ENCODE results near the gene FOLH1. TPM values are rescaled to one million over a fixed set of nuclear protein-coding genes. Genes with fewer than 3 reads are reported as not detected.
"Not testable (repeated sequence)": the region's sequence is repeated elsewhere in the genome, so short reads cannot be mapped to it uniquely, and the experiment has no call there.

FOLH1 gene
- polyA plus RNA-seq, 3 donors, result 11.9 to 16.6 (median 16.2) TPM

DNA sequence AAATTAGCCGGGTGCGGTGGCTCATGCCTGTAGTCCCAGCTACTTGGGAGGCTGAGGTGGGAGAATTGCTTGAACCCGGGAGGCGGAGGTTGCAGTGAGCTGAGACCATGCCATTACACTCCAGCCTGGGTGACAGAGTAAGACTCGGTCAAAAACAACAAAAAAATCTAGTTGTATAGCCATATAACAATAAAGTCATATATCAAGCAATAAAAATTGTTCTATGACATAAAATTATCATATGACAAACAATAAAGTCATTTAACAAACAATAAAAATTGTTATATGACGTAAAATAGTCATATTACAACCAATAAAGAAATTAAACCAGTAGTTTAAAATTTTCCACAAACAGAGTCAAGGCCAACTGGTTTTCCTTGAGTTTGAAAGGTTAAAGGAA lies 12.4 kb downstream of the FOLH1 start:
- not testable (repeated sequence) for DNase-seq (ENCODE audit: extremely low read depth in 1 of 11, low read depth in 9 of 11, low spot score in 4 of 11)

DNA sequence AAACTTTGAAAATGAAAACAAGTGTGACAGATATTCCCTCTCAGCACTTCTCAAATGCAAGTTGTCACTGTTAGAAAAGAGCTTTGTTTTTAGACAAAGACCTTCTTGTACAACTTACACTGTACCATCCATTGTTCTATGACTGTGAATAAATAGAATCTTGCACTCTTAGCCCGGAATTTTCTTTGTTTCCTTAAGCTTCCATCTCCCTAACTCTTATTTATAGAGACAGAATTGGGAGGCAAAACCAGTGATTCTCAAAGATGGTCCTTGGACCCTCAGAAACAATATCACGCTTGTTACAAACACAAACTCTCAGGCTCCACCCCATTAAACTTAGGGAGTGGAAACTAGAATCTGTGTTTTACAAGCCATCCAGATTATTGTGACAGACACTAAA lies 18.1 kb downstream of the FOLH1 start:
- not testable (repeated sequence) for DNase-seq (ENCODE audit: extremely low read depth in 1 of 11, low read depth in 9 of 11, low spot score in 4 of 11)

DNA sequence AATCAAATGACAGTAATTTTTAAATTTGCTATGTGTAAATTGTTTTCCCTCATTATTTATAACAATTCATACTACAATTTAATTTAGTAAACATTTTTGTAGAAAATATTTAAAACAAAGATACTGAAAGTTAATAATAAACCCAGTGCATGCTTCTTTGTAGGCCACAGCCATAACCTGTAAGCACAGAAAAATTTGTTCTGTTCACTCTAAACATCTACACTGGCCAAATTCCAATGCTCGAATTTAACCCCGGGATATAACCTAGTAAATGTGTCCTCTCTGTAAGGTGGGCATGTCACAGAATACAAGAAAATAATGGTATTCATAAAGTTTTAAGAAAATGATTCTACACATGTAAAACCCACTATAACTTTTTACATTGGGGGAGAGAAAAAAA lies 22.2 kb downstream of the FOLH1 start:
- not testable (repeated sequence) for DNase-seq (ENCODE audit: extremely low read depth in 1 of 11, low read depth in 9 of 11, low spot score in 4 of 11)

DNA sequence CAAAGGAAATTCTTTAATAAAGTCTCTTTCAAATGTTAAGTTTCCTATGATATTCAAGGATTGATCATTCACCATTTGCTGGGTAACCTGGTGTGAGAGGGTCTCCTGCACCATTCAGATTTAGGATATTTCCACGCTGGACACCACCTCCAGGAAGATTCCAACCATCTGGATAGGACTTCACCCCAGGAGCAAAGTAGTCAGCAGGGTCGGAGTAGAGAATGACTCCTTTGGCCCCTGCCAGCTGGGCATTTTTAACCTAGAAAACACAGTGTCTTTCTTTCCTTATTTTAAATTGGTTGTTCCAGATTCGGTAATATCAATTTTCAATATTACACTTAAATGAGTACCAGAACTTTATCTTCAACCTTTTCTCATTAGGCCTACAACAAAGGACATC lies 22.8 kb downstream of the FOLH1 start:
- DNase-seq (ENCODE audit: extremely low read depth in 1 of 11, low read depth in 9 of 11, low spot score in 4 of 11), result not testable (repeated sequence)

DNA sequence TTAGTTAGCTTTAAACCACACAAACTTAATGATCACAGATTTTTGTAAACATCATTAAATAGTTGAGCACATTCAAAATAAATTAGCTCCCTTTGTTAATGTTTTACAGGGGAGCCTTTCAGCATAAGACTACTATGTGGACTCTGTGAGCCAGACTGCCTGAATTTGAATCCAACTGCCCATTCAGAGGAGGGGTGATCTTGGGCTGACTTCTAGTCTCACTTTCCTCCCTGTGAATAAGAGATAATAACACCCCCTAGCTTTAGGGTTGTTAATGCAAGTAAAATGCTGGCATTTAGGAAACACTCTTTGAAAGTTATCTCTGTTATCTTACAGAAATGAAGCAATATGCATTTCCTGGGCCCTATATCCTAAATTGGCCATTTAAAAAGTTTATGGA lies 23.6 kb downstream of the FOLH1 start:
- DNase-seq (ENCODE audit: extremely low read depth in 1 of 11, low read depth in 9 of 11, low spot score in 4 of 11), result not testable (repeated sequence)

DNA sequence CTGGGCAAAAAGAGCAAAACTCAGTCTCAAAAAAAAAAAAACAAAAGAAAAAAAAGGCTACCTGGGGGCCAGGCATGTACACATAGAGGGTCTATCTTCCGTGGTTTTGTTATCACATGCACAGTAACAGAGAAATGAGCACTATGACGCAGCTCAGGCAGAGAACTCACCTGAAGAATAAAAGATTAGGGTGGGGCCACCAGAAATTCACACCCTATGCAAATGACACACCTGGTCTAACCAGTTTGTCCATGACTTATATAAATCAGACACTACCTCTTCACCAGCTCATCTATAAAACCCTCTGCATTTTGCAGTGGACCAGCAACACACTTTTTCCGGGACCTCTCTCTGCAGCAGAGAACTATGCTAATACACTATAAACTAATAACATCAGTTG lies 30.5 kb downstream of the FOLH1 start:
- not testable (repeated sequence) for DNase-seq (ENCODE audit: extremely low read depth in 1 of 11, low read depth in 9 of 11, low spot score in 4 of 11)

DNA sequence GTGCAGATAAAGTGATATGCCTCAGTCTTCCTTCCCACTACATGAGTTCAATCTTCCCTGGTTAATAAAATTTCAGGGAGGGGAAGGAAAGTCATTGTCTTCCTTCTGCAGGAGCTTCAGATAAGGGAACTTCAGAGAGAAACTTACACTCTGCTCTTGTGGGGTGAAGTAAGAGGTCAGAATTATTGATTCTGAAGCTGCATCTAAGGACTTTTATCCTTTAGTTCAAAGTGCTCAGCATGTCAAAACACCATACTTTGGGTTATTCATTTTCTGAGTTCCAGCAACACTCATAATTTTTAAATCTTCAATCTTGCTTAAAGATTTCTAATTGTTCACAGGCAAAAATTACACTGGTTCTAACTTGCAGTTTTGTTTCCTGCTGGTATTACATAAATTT lies 33.0 kb downstream of the FOLH1 start:
- DNase-seq (ENCODE audit: extremely low read depth in 1 of 11, low read depth in 9 of 11, low spot score in 4 of 11), result not testable (repeated sequence)

DNA sequence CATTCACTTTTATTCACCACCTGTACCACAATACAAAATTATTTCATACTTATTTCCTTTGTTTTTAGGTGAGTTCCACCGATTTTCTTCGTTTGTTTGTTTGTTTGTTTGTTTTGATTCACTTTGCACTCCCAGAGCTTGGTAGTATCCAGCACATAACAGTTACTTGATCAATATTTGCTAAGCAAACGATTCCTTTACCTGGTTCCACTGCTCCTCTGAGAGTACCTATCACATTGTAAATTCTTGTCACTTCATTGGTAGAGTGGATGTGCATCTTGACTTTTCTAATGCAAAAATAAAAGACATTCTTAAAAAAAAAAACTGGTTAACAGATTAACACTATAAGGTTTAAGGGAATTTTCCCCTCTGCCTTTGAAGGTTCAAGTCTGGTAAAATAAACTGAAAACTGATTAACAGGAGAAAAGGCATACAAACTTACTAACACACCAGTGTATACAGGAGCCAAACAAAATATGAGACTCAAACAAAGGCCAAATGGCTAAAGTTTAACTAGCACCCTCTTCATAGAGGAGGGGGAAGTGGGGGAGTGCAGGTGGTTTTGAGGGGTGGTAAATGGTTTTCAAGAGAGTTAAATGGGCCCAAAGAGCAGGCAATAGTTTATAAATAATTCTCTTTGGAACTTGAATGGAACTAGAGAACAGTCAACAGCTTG lies 33.6 kb downstream of the FOLH1 start:
- DNase-seq (ENCODE audit: extremely low read depth in 1 of 11, low read depth in 9 of 11, low spot score in 4 of 11), result not testable (repeated sequence)

DNA sequence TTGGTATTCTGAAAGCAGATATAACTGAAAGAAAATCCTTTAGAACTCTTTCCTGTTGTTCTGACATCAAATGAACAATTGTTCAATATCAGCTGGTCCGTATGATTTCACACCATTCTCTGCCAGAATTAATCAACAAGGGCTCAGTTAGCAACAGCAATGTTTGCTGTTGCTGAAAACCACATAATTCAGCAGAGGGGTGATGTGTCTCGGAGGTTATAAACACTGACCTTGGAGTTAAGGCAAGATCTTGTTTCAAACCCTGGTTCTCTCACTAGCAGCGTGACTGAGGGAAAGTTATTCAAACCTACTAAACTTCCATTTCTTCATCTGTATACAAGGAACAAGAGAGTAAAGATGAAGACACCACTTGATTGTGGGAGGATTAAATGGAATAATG lies 36.8 kb downstream of the FOLH1 start:
- DNase-seq (ENCODE audit: extremely low read depth in 1 of 11, low read depth in 9 of 11, low spot score in 4 of 11), result peak in 2 of 11 donors; percentile 5 to 27

DNA sequence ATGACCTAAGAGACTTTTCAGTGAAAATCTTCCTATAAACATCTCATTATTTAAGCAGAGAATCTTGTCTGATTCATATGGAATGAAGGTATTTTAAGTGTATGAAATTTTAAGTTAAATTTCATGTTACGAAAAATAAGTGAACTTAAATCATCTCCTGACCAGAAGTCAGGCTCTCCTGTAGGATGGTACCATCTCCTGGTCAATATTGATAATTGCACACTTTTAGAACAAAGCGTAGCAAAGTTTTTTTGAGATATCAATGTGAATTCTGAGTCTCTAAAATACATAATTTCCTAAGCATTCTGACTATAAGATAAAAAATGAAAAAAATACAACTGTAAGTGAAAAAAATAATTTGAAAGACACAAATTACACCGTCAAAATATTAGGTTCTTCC lies 38.8 kb downstream of the FOLH1 start:
- DNase-seq (ENCODE audit: extremely low read depth in 1 of 11, low read depth in 9 of 11, low spot score in 4 of 11), result not testable (repeated sequence)

DNA sequence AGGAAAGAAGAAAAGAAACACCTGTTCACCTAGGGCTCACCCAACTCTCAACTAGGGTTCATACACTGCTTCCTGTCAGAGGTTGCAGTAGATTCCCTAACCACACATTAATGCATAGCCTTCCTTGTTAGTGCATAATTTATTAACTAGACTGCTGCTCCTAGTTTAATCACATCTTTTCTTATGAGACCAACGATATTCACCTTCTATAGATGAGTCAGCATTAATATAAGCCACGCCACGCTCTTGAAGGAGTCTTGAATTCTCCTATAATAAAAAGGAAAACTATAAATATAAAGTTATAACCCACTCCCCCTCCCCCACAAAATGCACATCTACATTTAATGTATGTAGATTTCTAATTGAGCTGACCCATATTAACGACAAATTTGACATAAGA lies 39.4 kb downstream of the FOLH1 start:
- not testable (repeated sequence) for DNase-seq (ENCODE audit: extremely low read depth in 1 of 11, low read depth in 9 of 11, low spot score in 4 of 11)

DNA sequence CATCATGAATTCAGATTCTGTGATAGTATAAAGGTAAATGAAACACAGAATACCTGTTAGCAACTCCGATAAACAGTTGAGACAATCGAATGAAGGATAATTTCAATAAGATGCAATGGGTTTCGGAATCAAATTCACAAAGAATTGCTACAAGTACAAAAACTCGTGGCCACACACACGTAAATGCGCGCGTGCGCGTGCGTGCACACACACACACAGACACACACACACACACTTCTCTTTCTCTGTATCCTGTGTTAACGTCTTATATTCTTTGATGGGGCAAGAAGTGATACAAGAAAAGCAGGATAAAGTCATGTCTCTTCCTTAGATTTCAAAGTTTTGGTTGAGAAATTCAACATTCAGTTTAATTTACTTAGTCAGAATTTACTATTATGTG lies 57.2 kb downstream of the FOLH1 start:
- DNase-seq (ENCODE audit: extremely low read depth in 1 of 11, low read depth in 9 of 11, low spot score in 4 of 11), result no peak

DNA sequence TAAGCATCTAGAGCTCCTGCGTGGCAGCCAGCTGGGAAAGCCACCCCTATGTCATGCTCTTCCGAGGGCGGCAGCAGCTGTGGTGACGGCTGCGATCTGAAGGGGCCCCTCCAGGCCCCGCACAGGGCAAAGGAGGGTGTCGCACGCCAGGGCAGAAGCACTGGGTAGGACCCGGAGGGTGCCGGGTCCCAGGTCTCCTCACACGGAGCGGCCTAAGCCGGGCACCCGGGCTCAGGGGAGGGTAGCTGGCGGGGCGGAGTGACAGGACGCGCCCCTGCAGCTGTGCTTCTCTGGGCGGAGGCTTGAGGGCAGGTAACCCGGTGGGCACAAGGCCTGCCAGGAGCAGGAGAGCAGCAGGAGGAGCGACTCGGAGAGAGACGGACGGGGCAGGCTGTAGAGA lies 106.0 kb downstream of the FOLH1 start:
- DNase-seq (ENCODE audit: extremely low read depth in 1 of 11, low read depth in 9 of 11, low spot score in 4 of 11), result not testable (repeated sequence)

Other genes starting within 250 kb of the FOLH1 start
- gene TRIM51G, start 224.7 kb downstream of the FOLH1 start, polyA plus RNA-seq (ENCODE audit: insufficient read length in 3 of 3), result not detected
- not detected for gene TRIM49B, start 179.8 kb downstream of the FOLH1 start, polyA plus RNA-seq (ENCODE audit: insufficient read length in 3 of 3)
- not detected for gene TRIM64C, start 149.5 kb downstream of the FOLH1 start, polyA plus RNA-seq (ENCODE audit: insufficient read length in 3 of 3)